ENCODE measurements around the gene NUP214. TPM values are rescaled to one million over a fixed set of nuclear protein-coding genes. Genes with fewer than 3 reads are reported as not detected.

NUP214 gene
- total RNA-seq, 6 experiments from 2014 or later = 34.2 to 43.7 (median 39.3) TPM

DNA sequence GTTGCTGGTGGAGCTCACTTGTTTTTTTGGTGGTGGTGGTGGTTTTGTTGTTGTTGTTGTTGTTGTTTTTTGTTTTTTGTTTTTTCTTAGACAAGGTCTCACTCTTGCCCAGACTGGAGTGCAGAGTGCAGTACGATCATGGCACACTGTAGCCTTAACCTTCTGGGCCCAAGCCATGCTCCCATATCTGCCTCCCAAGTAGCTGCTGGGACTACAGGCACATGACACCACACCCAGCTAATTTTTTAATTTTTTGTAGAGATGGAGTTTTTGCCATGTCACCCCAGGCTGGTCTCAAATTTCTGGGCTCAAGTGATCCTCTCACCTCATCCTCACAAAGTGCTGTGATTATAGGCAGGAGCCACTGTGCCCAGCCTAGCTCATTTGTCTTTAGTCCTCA is 53.5 kb downstream of the NUP214 start:
- peak overlapping the region; percentile 94 for H3K27ac Mint-ChIP-seq
- peaks cover 44% of the 10 kb centered on the region for H3K4me1 Mint-ChIP-seq (ENCODE audit: low read depth)
- no peaks in the 10 kb centered on the region; the same call in 1 of the 2 replicates for H3K27me3 Mint-ChIP-seq (ENCODE audit: insufficient read depth)
- TF ChIP-seq, protein P1, sequence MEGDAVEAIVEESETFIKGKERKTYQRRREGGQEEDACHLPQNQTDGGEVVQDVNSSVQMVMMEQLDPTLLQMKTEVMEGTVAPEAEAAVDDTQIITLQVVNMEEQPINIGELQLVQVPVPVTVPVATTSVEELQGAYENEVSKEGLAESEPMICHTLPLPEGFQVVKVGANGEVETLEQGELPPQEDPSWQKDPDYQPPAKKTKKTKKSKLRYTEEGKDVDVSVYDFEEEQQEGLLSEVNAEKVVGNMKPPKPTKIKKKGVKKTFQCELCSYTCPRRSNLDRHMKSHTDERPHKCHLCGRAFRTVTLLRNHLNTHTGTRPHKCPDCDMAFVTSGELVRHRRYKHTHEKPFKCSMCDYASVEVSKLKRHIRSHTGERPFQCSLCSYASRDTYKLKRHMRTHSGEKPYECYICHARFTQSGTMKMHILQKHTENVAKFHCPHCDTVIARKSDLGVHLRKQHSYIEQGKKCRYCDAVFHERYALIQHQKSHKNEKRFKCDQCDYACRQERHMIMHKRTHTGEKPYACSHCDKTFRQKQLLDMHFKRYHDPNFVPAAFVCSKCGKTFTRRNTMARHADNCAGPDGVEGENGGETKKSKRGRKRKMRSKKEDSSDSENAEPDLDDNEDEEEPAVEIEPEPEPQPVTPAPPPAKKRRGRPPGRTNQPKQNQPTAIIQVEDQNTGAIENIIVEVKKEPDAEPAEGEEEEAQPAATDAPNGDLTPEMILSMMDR (IDR thresholded peaks at IDR 0.05) = no peak
- no peak for DNase-seq
- peaks cover 42% of the 10 kb centered on the region for H3K36me3 Mint-ChIP-seq (ENCODE audit: low read depth)
- H3K4me3 Mint-ChIP-seq = peak overlapping the region; percentile 84
- H3K9me3 Mint-ChIP-seq = no peaks in the 10 kb centered on the region

DNA sequence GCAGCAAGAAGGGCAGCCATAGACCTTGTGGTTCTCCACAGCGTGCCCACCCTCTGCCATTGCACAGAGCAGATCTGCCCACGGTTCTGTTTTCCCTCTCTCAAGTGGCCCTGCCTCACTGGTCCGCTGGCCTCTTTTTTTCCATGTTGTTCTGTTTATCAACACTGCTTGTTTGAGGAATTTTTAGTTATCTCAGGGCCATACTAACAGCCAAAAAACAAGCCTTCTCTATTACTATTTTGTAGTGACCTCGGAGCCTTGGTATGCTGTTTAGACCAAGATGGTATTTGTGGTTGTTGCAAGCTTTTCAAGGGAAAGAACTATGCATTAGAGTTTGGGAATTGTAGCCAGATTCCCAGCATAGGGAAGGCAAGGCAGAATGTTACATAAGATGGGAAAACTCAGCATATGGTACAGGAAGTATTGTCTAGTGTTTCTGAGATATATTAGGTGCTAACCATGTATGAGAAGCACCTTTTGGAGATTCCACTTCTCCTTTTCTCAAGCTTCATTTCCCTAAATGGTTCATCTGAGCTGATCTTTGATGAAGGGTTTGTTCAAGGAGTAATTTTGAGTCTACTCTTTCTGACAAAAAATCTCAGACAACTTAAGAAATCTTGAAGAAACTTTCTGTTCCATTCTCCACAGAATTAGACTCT is 54.3 kb downstream of the NUP214 start:
- Mint-ChIP-seq H3K36me3 (ENCODE audit: low read depth) (peaks cover 42% of the 10 kb centered on the region), H3K27me3 (ENCODE audit: insufficient read depth) (no peaks in the 10 kb centered on the region; the same call in 1 of the 2 replicates), H3K4me1 (ENCODE audit: low read depth) (peaks cover 44% of the 10 kb centered on the region), H3K27ac (peak overlapping the region; percentile 94), H3K9me3 (no peaks in the 10 kb centered on the region), H3K4me3 (peak overlapping the region; percentile 84)
- TF ChIP-seq, protein P1 (IDR thresholded peaks at IDR 0.05) = no peak
- peak; percentile 87 for DNase-seq

DNA sequence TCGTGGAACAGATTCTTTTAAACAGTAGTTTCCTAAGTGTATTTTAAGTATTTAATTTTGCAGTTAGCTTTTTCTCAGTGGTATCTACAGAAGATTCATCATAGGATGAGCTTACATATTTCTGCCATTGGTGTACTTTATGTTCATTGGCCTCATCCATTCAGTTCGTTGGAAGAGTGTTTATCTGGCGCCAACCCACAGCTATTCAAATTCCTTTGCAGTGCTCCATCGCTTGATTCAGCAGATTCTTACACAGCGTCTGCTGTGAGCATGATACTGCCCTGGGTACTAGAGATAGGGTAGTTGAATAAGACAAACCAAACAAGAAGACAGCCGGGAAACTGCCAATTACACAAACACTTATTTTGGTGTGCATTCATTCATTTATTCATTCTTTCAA is 55.1 kb downstream of the NUP214 start:
- H3K4me3 Mint-ChIP-seq = peak overlapping the region; percentile 84
- H3K4me1 Mint-ChIP-seq (ENCODE audit: low read depth) = peaks cover 44% of the 10 kb centered on the region
- H3K27ac Mint-ChIP-seq = peak overlapping the region; percentile 94
- H3K27me3 Mint-ChIP-seq (ENCODE audit: insufficient read depth) = no peaks in the 10 kb centered on the region; the same call in 1 of the 2 replicates
- peaks cover 35% of the 10 kb centered on the region for H3K36me3 Mint-ChIP-seq (ENCODE audit: low read depth)
- DNase-seq = peak; percentile 96
- H3K9me3 Mint-ChIP-seq = no peaks in the 10 kb centered on the region
- TF ChIP-seq, protein P1 (IDR thresholded peaks at IDR 0.05) = no peak

DNA sequence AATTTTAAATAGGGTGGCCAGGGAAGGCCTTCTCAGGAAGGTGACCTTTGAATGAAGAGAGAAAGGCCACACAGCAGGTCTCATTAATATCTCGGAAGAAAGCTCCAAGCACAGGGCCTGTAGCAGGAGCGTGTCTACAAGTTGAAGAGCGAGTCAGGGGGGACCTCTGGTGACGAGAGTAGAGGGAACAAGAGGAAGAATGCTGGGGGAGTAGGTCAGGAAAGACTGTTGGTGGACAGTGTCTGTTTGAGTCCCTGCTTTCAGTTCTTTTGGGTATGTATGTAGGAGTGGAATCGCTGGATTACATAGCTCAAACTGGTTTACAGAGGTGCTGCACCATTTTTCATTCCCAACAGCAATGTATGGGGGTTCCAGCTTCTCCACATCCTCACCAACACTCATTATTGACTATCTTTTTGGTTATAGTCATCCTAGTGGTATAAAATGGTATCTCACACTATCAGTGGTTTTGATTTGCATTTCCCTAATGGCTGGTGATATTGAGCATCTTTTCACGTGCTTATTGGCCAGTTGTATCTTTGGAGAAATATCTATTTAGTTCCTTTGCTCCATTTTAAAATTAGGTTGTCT is 55.8 kb downstream of the NUP214 start:
- Mint-ChIP-seq H3K4me1 (ENCODE audit: low read depth) (peaks cover 44% of the 10 kb centered on the region), H3K4me3 (peak overlapping the region; percentile 84), H3K27me3 (ENCODE audit: insufficient read depth) (no peaks in the 10 kb centered on the region; the same call in 1 of the 2 replicates), H3K27ac (peak overlapping the region; percentile 94), H3K9me3 (no peaks in the 10 kb centered on the region), H3K36me3 (ENCODE audit: low read depth) (peaks cover 33% of the 10 kb centered on the region)
- TF ChIP-seq, protein P1 (IDR thresholded peaks at IDR 0.05) = peak; percentile 68
- no peak for DNase-seq

DNA sequence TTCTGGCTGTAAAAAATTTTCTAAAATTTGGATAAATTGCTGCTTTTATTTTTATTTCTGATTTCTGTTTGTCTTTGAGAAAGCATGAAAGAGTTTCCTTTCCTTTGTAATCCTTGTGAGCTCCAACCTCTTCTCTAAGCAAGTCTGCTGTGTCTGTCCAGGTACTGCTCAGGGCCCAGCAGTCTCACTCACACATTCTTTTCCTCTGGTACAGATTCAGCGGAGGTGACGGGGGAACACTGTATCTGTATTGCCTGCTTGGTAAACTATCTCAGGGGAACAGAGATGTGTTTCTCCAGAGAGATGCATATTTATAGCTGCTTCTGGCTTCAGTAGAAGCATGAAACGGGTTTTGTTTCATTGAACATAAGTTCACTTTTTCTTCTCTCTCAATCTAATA is 60.5 kb downstream of the NUP214 start:
- no peaks in the 10 kb centered on the region for H3K27me3 Mint-ChIP-seq (ENCODE audit: insufficient read depth)
- H3K4me3 Mint-ChIP-seq = no peak overlapping the region
- H3K27ac Mint-ChIP-seq = no peak overlapping the region
- no peak for DNase-seq
- H3K36me3 Mint-ChIP-seq (ENCODE audit: low read depth) = peaks cover 28% of the 10 kb centered on the region
- H3K4me1 Mint-ChIP-seq (ENCODE audit: low read depth) = peaks cover 10% of the 10 kb centered on the region
- H3K9me3 Mint-ChIP-seq = no peaks in the 10 kb centered on the region
- TF ChIP-seq, protein P1 (IDR thresholded peaks at IDR 0.05) = no peak

Data from HFFc6 (cell line).